ENCODE data around the gene RAD9A. TPM values are rescaled to one million over a fixed set of nuclear protein-coding genes. Genes with fewer than 3 reads are reported as not detected.

Gene RAD9A
- polyA plus RNA-seq, 1 of the 3 experiments (the other 2 are of a cell fraction), result 22.3 TPM

DNA sequence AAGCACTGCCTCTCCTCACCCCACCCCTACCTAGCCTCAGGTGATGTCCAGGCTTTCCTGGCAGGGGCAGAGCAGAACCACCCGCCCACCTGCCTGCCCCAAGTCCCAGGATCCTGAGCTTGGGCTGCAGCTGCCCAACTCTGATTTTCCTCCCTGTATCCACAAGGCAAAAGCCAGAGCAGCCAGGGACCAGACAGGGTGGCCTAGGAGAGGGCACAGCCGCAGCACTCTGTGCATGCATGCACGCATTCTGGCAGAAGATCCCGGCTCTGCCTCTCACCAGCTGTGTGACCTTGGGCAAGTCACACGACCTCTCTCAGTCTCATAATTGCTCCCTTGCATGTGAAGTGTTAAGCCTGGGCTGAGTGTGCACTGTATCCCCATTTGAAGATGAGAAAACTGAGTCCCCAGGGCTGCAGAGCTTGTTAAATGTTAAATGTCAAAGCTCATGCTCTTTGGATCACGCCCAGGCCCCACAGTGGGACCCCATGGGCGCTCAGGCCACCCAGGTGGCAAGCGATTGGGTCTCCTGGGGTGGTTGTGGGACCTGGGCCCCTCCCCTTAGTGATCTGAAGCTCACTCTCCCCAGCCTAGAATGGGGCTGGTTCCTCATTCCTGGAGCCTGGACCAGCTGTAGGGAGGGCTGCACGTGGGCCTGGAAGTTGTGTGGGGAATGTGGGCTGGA, 20.9 kb downstream of the RAD9A start:
- Histone ChIP-seq H2AFZ (ENCODE audit: low read depth) (no peak overlapping the region), H3K9me3 (no peaks in the 10 kb centered on the region), H4K20me1 (ENCODE audit: insufficient read depth) (no peaks in the 10 kb centered on the region), H3K4me3 (ENCODE audit: low read depth in 2 of 2, low read length in 1 of 2) (no peak overlapping the region), H3K36me3 (replicated peaks in 1 of 2; ENCODE audit: control insufficient read depth in 1 of 2, insufficient read depth in 2 of 2, low read length in 1 of 2) (no peaks in the 10 kb centered on the region), H3K4me2 (no peak overlapping the region), H3K9ac (no peak overlapping the region), H3F3A (replicated peaks; ENCODE audit: insufficient read depth) (no peaks in the 10 kb centered on the region), H3K9me2 (no peaks in the 10 kb centered on the region), H3K4me1 (ENCODE audit: control insufficient read depth in 1 of 2, insufficient read depth in 2 of 2, low read depth in 1 of 2, low read length in 1 of 2) (peaks cover 2 to 3% of the 10 kb centered on the region in 2 experiments; a peak in 1 of 4 replicates), H3K79me2 (ENCODE audit: insufficient read depth) (no peaks in the 10 kb centered on the region), H3K27ac (ENCODE audit: low read depth in 2 of 2, low read length in 1 of 2) (no peak overlapping the region), H3K27me3 (ENCODE audit: insufficient read depth) (no peaks in the 10 kb centered on the region)
- ChIA-PET POLR2A (interaction anchor here (0.9 kb wide), 1 partner anchor 11 kb away, joined by 3 read pairs; the partner anchor contains the start of gene PPP1CA), CTCF (interaction anchor here (3.1 to 3.4 kb wide), 2 partner anchors 11 to 30 kb away, joined by 11 to 12 read pairs; partner anchors contain the start of gene PPP1CA)
- DNase-seq, result no peak
- TF ChIP-seq, protein P1, sequence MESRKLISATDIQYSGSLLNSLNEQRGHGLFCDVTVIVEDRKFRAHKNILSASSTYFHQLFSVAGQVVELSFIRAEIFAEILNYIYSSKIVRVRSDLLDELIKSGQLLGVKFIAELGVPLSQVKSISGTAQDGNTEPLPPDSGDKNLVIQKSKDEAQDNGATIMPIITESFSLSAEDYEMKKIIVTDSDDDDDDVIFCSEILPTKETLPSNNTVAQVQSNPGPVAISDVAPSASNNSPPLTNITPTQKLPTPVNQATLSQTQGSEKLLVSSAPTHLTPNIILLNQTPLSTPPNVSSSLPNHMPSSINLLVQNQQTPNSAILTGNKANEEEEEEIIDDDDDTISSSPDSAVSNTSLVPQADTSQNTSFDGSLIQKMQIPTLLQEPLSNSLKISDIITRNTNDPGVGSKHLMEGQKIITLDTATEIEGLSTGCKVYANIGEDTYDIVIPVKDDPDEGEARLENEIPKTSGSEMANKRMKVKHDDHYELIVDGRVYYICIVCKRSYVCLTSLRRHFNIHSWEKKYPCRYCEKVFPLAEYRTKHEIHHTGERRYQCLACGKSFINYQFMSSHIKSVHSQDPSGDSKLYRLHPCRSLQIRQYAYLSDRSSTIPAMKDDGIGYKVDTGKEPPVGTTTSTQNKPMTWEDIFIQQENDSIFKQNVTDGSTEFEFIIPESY (IDR thresholded peaks at IDR 0.05; ENCODE audit: borderline replicate concordance, low read depth), result no peak
- TF ChIP-seq SIN3A (IDR thresholded peaks at IDR 0.05; ENCODE audit: borderline replicate concordance, low read depth, low read length), result no peak
- no peak for TF ChIP-seq FOXJ3 (CRISPR knock-in tag; IDR thresholded peaks at IDR 0.05)
- no peak for TF ChIP-seq RCOR1 (IDR thresholded peaks at IDR 0.05; ENCODE audit: low read length)
- no peak for TF ChIP-seq TEAD4 (IDR thresholded peaks at IDR 0.05; ENCODE audit: borderline replicate concordance, insufficient read depth)
- TF ChIP-seq NRF1 (IDR thresholded peaks at IDR 0.05; ENCODE audit: low read depth, low read length), result no peak
- TF ChIP-seq, protein P2, sequence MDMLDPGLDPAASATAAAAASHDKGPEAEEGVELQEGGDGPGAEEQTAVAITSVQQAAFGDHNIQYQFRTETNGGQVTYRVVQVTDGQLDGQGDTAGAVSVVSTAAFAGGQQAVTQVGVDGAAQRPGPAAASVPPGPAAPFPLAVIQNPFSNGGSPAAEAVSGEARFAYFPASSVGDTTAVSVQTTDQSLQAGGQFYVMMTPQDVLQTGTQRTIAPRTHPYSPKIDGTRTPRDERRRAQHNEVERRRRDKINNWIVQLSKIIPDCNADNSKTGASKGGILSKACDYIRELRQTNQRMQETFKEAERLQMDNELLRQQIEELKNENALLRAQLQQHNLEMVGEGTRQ (IDR thresholded peaks at IDR 0.05; ENCODE audit: borderline replicate concordance, low read depth, low read length), result no peak
- TF ChIP-seq, protein P3, sequence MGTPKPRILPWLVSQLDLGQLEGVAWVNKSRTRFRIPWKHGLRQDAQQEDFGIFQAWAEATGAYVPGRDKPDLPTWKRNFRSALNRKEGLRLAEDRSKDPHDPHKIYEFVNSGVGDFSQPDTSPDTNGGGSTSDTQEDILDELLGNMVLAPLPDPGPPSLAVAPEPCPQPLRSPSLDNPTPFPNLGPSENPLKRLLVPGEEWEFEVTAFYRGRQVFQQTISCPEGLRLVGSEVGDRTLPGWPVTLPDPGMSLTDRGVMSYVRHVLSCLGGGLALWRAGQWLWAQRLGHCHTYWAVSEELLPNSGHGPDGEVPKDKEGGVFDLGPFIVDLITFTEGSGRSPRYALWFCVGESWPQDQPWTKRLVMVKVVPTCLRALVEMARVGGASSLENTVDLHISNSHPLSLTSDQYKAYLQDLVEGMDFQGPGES (IDR thresholded peaks at IDR 0.05; ENCODE audit: low read depth, low read length), result no peak
- no peak for TF ChIP-seq FOSL2 (IDR thresholded peaks at IDR 0.05; ENCODE audit: borderline replicate concordance, low read depth)
- TF ChIP-seq, protein P4, sequence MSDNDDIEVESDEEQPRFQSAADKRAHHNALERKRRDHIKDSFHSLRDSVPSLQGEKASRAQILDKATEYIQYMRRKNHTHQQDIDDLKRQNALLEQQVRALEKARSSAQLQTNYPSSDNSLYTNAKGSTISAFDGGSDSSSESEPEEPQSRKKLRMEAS (IDR thresholded peaks at IDR 0.05; ENCODE audit: low read depth), result no peak
- no peak for TF ChIP-seq MXI1 (IDR thresholded peaks at IDR 0.05; ENCODE audit: low read depth, low read length)
- TF ChIP-seq RFX5 (IDR thresholded peaks at IDR 0.05; ENCODE audit: low read length), result no peak
- 50% methylated on average over 4 of the region's 9 CpGs for WGBS (ENCODE audit: low lambda C conversion rate)
